ENCODE data around the gene DIP2B.
A peak's percentile ranks its signal among the peaks of the same experiment; 100 is the strongest.
"Not testable (repeated sequence)": the region's sequence is repeated elsewhere in the genome, so short reads cannot be mapped to it uniquely, and the experiment has no call there.

DIP2B gene

GRCh38 chr12:50746431-50746830, 241.6 kb downstream of the DIP2B start:
- H3K27ac ChIP-seq = no peak overlapping the region
- DNase-seq (ENCODE audit: low read depth, low spot score) = no peak

- no peak overlapping the region for H3K27ac ChIP-seq
- no peak for DNase-seq (ENCODE audit: low read depth, low spot score)
Measured at GRCh38 chr12:50747817-50748216, 243.0 kb downstream of the DIP2B start.

GRCh38 chr12:50749459-50749882, 244.7 kb downstream of the DIP2B start:
- DNase-seq (ENCODE audit: low read depth, low spot score) = no peak

DNA sequence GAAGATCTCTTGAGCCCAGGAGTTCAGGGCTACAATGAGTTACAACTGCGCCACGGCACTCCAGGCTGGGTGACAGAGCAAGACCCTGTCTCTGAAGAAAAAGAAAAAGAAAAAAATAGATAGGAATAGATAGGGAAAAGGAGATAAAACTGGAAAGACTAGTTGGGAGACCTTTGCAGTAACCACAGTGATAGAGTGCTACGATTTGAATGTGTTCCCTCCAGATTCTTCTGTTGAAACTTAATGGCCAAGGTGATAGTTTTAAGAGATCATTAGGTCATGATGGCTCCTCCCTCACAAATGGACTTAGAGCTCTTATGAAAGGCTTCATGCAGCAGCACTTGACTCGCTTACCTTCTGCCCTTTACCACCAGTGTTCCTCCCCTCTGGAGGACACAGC, 245.6 kb downstream of the DIP2B start:
- no peak overlapping the region for H3K27ac ChIP-seq
- DNase-seq (ENCODE audit: low read depth, low spot score) = no peak

More at GRCh38 chr12:50749459-50749882, 244.7 kb downstream of the DIP2B start:
- H3K27ac ChIP-seq = no peak overlapping the region

- no peak for DNase-seq (ENCODE audit: low read depth, low spot score)
- no peak overlapping the region for H3K27ac ChIP-seq
Measured at GRCh38 chr12:50751948-50752721, 247.3 kb downstream of the DIP2B start.

DNA sequence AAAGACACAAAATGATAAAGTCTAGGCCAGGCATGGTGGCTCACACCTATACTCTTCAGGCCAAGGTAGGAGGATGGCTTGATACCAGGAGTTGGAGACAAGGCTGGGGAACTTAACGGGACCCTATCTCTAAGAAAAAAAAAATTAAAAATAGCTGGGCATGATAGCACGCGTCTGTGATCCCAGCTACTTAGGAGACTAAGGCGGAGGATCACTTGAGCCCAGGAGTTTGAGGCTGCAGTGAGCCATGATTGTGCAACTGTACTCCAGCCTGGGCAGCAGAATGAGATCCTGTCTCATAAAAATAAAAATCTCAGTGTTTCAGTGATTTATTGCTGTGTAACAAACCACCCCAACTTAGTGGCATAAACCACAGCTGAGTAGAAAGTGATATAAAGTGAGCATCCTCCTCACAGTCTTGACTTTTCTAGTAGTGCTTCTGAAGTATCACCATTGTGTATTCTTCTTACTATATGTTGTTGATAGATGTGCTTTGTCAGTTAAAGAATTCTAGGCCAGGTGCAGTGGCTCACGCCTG, 248.5 kb downstream of the DIP2B start:
- DNase-seq (ENCODE audit: low read depth, low spot score) = no peak
- no peak overlapping the region for H3K27ac ChIP-seq

DNA sequence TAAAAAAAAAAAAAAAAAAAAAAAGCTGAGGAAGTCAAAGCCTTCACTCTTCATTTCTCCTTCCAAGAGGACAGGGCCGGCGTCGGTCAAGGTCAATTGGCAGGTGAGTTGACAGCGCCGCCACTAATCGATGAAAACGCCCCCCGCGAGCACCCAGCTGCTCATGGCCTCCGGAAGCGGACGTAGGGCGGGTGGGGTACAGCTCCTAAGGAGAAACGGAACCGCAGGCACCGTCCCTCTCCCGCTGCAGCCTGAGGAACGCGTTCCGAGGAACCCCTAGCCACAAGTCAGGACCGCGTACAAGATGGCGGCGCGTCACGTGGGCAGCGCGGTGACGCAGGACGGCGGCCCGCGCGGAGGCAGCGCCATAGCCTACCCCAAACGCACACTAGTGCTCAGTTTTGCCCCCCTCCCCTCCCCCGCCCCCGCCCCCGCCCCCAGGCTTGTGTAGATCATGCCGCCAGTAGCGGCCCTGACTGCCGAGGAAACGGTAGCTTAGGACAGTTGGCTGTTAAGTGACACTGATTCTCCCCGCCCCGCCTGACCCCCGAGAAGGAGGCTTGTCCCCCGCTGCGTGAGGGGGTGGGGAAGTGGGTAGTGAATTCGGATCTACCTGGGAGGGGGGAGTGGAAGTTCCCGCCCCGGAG, 259.0 kb downstream of the DIP2B start, which contains the start of gene ATF1:
Gene ATF1 (plus strand): TSS at position 463 of the 647 bp plus-strand sequence. CDS start 16,045 bp downstream, outside the sequence.
- no peak for DNase-seq (ENCODE audit: low read depth, low spot score)
- H3K27ac ChIP-seq = peak within 1 kb of the TSS; percentile 91

DNA sequence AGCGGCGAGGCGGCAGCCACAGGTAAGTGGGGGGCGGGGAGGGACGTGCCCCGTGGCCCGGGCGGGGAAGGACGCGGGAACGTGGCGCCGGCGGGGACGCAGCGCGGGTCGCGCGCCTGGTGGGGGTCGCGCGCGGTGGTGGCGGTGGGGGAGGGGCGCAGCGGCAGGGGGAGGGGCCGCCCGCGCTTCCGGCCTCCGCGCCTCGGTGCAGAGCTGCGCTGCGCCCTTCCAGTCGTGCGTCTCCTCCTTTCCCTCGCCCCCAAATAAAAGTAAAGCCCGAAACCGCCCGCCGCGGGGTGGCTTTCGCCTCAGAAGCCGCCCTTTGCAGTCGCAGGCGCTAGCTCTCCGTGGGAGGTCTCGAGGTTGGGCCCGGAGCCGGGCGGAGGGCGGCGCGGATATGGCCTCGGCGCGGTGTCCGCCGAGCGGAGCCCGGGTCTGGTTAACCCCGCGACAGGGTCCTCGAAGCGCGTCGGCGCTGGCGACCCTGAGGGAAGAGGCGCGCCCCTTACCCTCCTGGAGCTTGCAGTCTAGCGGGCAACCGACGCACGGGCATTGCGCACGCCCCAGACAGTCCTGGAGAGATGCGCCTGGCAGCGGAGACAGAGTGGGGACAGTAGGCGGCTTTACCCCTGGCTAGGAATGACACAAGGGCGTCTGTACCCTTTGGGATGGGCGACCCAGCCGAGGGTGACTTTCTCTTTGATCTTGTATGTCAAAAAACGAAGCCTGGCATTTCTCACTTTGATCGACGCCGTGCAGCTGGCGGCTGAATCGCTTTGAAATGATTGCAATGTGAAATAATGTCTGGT, 259.7 kb downstream of the DIP2B start:
- peak overlapping the region; percentile 91 for H3K27ac ChIP-seq
- DNase-seq (ENCODE audit: low read depth, low spot score) = no peak

- peak overlapping the region; percentile 91 for H3K27ac ChIP-seq
- DNase-seq (ENCODE audit: low read depth, low spot score) = no peak
Measured at GRCh38 chr12:50765095-50765911, 260.5 kb downstream of the DIP2B start.

DNA sequence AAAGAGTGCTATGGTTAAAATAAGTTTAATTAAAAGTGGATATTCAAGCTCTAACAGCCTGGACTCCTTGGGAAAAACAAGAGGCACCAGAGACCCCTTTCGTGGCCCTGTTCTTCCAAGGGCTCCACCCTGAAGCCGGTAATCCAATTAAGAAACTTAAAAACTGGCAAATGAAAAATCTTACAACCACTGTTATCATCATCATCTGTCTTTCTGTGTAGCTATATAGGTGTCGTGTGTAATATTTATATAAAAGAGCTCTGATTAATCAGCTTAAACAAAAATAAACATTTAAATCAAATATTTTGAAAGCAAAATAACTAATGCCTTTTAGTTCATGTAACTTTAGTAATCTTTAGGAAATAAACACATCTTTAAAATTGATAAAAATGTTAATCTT, 263.6 kb downstream of the DIP2B start:
- H3K27ac ChIP-seq = no peak overlapping the region
- no peak for DNase-seq (ENCODE audit: low read depth, low spot score)

DNA sequence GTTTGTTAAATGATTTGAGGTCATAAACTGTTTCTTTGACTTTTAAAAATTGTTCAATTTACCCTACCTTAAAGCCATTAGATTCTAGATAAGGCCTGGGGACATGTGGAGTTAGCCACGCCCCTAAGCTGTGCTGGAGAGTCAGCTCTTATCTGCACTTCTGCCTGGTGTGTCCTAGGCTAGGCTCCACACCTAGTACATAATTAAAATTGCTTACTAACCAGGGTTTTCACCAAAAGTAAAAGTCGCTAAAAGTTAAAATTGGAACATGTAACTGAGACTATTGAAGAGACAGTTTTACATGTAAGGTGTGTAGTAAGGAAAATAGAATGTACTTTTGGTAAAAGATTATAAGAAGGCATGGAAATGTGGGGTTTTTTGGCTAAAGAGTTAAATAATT, 264.0 kb downstream of the DIP2B start:
- H3K27ac ChIP-seq; DNase-seq (ENCODE audit: low read depth, low spot score): not testable (repeated sequence)

DNA sequence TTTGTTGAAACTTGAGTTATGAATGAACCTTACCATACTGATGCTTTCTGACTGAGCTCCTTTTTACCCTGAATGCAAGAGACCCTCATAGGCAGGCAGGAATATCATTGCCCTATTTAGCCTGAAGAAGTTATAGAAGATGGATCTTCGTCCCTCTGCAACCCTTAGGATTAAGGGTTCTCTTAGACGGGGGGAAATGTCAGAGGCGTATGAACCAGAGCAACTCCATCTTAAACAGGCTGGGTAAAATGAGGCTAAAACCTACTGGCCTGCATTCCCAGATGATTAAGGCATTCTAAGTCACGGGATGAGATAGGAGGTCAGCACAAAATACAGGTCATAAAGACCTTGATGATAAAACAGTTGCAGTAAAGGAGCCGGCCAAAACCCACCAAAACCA, 266.6 kb downstream of the DIP2B start:
- H3K27ac ChIP-seq = no peak overlapping the region
- no peak for DNase-seq (ENCODE audit: low read depth, low spot score)

- no peak for DNase-seq (ENCODE audit: low read depth, low spot score)
- H3K27ac ChIP-seq = no peak overlapping the region
Measured at GRCh38 chr12:50772470-50772869, 267.7 kb downstream of the DIP2B start.

DNA sequence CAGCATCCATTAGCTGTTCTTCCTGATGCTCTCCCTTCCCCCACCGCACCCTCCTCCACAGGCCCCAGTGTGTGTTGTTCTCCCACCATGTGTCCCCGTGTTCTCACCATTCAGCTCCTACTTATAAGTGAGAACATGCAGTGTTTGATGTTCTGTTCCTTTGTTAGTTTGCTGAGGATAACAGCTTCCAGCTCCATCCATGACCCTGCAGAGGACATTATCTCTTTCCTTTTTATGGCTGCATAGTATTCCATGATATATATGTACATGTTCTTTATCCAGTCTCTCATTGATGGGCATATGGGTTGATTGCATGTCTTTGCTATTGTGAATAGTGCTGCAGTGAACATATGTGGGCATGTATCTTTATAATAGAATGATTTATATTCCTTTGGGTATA, 268.1 kb downstream of the DIP2B start:
- no peak for DNase-seq (ENCODE audit: low read depth, low spot score)
- H3K27ac ChIP-seq = peak overlapping the region; percentile 55

GRCh38 chr12:50775251-50775650, 270.5 kb downstream of the DIP2B start:
- DNase-seq (ENCODE audit: low read depth, low spot score) = no peak
- no peak overlapping the region for H3K27ac ChIP-seq

- DNase-seq (ENCODE audit: low read depth, low spot score) = no peak
- H3K27ac ChIP-seq = no peak overlapping the region
Measured at GRCh38 chr12:50776749-50777728, 272.3 kb downstream of the DIP2B start.

GRCh38 chr12:50778663-50779590, 274.1 kb downstream of the DIP2B start:
- no peak overlapping the region for H3K27ac ChIP-seq

DNA sequence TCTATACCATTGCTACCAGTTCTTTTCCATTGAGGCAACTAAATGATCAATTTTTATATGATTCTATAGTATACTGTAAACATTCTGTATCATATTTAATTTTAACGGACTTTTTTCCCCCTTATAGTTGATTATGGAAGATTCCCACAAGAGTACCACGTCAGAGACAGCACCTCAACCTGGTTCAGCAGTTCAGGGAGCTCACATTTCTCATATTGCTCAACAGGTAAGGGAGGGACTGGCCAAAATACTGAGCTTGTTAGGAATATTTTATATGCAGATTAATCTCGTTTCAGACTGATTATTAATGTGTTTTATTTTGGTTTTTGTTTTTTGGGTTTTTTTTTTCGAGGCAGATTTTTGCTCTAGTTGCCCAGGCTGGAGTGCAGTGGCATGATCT, 275.2 kb downstream of the DIP2B start:
- no peak overlapping the region for H3K27ac ChIP-seq
- DNase-seq (ENCODE audit: low read depth, low spot score) = no peak

More at GRCh38 chr12:50778663-50779590, 274.1 kb downstream of the DIP2B start:
- DNase-seq (ENCODE audit: low read depth, low spot score) = no peak

Data from epithelial cell of prostate (primary cell).